ENCODE measurements around the gene NDUFB11. TPM values are rescaled to one million over a fixed set of nuclear protein-coding genes. Genes with fewer than 3 reads are reported as not detected.

NDUFB11 gene
- total RNA-seq, 5 donors from 2014 or later (not counting 1 experiment from before 2014, with no cell fraction given): 52.9 to 64.1 (median 57.8) TPM

- H3K27ac Mint-ChIP-seq: no peak overlapping the region
- no CpG with 5 or more reads among the region's 19 CpGs for WGBS (ENCODE audit: insufficient coverage)
- POLR2A ChIA-PET: interaction anchor here in 1 of 2 donors (0.5 to 1.7 kb wide), 2 partner anchors 28 to 48 kb away, joined by 7 to 8 read pairs; partner anchors contain the start of gene CDK16
Measured at GRCh38 chrX:47189906-47190305, 45.4 kb upstream of the NDUFB11 start.

GRCh38 chrX:47187106-47187677 is 42.7 kb upstream of the NDUFB11 start:
- Histone ChIP-seq H3K27me3 (replicated peaks in 1 of 2; ENCODE audit: control insufficient read depth in 2 of 2, extremely low read depth in 1 of 2, insufficient read depth in 2 of 2, low read length in 1 of 2) (no peaks in the 10 kb centered on the region), H3K36me3 (ENCODE audit: control insufficient read depth in 2 of 2, extremely low read depth in 1 of 2, insufficient read depth in 1 of 2, low read length in 1 of 2) (peaks cover 10 to 23% of the 10 kb centered on the region in 2 donors), H3K9me3 (no peaks in the 10 kb centered on the region), H3K27ac (ENCODE audit: low read length) (no peak overlapping the region), H3K4me1 (ENCODE audit: control insufficient read depth in 1 of 2, extremely low read depth in 1 of 2, insufficient read depth in 2 of 2, low read length in 2 of 2) (peaks cover 4 to 11% of the 10 kb centered on the region in 2 experiments), H3K4me3 (ENCODE audit: control insufficient read depth in 1 of 2, extremely low read depth in 1 of 2, low read length in 1 of 2) (no peak overlapping the region)
- DNase-seq (no peak), ATAC-seq (replicated peaks in 1 of 4) (no peak)
- Mint-ChIP-seq H3K4me1 (peaks cover 12 to 17% (median 13%) of the 10 kb centered on the region in 3 donors), H3K27me3 (peaks cover 0 to 5% of the 10 kb centered on the region in 2 donors), H3K36me3 (peaks cover 10% of the 10 kb centered on the region), H3K9me3 (no peaks in the 10 kb centered on the region), H3K4me3 (no peak overlapping the region), H3K27ac (peak overlapping the region in 1 of 2 donors; percentile 70)
- POLR2A ChIA-PET: no interaction called here
- no CpG with 5 or more reads among the region's 4 CpGs for WGBS (ENCODE audit: insufficient coverage)
- CTCF ChIA-PET: no interaction called here

More at GRCh38 chrX:47189906-47190305, 45.4 kb upstream of the NDUFB11 start:
- ATAC-seq (replicated peaks in 1 of 4) (no peak), DNase-seq (no peak)
- Mint-ChIP-seq H3K9me3 (no peaks in the 10 kb centered on the region), H3K36me3 (peaks cover 3% of the 10 kb centered on the region), H3K4me3 (no peak overlapping the region), H3K4me1 (peaks cover 25 to 33% (median 32%) of the 10 kb centered on the region in 3 donors), H3K27me3 (peaks cover 0 to 3% of the 10 kb centered on the region in 2 donors)
- CTCF ChIA-PET: interaction anchor here in 1 of 2 donors (1.0 to 3.0 kb wide), 3 partner anchors 28 to 195 kb away, joined by 4 to 14 read pairs (median 5); partner anchors contain the start of genes NDUFB11 and RBM10
- no peak overlapping the region for H3K4me3 ChIP-seq (ENCODE audit: control insufficient read depth in 1 of 2, extremely low read depth in 1 of 2, low read length in 1 of 2)
- no peaks in the 10 kb centered on the region for H3K9me3 ChIP-seq
- H3K27ac ChIP-seq (ENCODE audit: low read length): peak overlapping the region; percentile 79
- no peaks in the 10 kb centered on the region for H3K27me3 ChIP-seq (replicated peaks in 1 of 2; ENCODE audit: control insufficient read depth in 2 of 2, extremely low read depth in 1 of 2, insufficient read depth in 2 of 2, low read length in 1 of 2)
- H3K36me3 ChIP-seq (ENCODE audit: control insufficient read depth in 2 of 2, extremely low read depth in 1 of 2, insufficient read depth in 1 of 2, low read length in 1 of 2): peaks cover 7 to 8% of the 10 kb centered on the region in 2 donors
- H3K4me1 ChIP-seq (ENCODE audit: control insufficient read depth in 1 of 2, extremely low read depth in 1 of 2, insufficient read depth in 2 of 2, low read length in 2 of 2): peaks cover 15 to 27% of the 10 kb centered on the region in 2 experiments

DNA sequence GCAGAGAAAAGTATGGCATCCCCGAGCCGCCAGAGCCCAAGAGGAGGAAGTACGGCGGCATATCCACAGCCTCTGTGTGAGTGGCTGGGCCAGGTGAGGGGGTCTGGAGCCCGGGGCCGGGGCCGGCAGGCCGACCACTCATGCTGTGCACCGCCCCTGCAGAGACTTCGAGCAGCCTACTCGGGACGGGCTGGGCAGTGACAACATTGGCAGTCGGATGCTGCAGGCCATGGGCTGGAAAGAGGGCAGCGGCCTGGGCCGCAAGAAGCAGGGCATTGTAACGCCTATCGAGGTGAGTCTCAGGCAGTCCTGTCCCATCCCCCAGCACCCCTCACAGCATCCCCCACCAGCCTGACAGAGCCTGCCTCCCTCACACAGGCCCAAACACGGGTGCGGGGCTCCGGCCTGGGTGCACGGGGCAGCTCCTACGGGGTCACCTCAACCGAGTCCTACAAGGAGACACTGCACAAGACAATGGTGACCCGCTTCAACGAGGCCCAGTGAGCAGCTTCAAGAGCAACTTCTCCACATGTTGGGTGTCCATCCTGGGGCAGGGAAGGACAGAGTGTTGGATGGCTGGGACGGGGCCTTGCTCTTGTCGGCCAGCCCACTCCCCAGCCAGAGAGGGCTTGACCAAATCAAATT is 41.7 kb upstream of the NDUFB11 start:
- ATAC-seq (replicated peaks in 1 of 4) (no peak), DNase-seq (no peak)
- H3K4me1 Mint-ChIP-seq: peaks cover 6 to 10% (median 10%) of the 10 kb centered on the region in 3 donors
- H3K27me3 Mint-ChIP-seq: peaks cover 0 to 5% of the 10 kb centered on the region in 2 donors
- Histone ChIP-seq H3K27me3 (replicated peaks in 1 of 2; ENCODE audit: control insufficient read depth in 2 of 2, extremely low read depth in 1 of 2, insufficient read depth in 2 of 2, low read length in 1 of 2) (no peaks in the 10 kb centered on the region), H3K4me1 (ENCODE audit: control insufficient read depth in 1 of 2, extremely low read depth in 1 of 2, insufficient read depth in 2 of 2, low read length in 2 of 2) (peaks cover 0 to 5% of the 10 kb centered on the region in 2 experiments), H3K27ac (ENCODE audit: low read length) (no peak overlapping the region), H3K36me3 (ENCODE audit: control insufficient read depth in 2 of 2, extremely low read depth in 1 of 2, insufficient read depth in 1 of 2, low read length in 1 of 2) (peaks cover 12 to 33% of the 10 kb centered on the region in 2 donors), H3K9me3 (no peaks in the 10 kb centered on the region), H3K4me3 (ENCODE audit: control insufficient read depth in 1 of 2, extremely low read depth in 1 of 2, low read length in 1 of 2) (no peak overlapping the region)
- 95% methylated on average over 15 of the region's 27 CpGs for WGBS (ENCODE audit: insufficient coverage)
- peaks cover 14% of the 10 kb centered on the region for H3K36me3 Mint-ChIP-seq
- no peak overlapping the region for H3K4me3 Mint-ChIP-seq
- H3K27ac Mint-ChIP-seq: no peak overlapping the region
- POLR2A ChIA-PET: interaction anchor here in 1 of 2 donors (0.6 kb wide), 1 partner anchor 47 kb away, joined by 12 read pairs; the partner anchor contains the start of gene USP11
- CTCF ChIA-PET: no interaction called here
- no peaks in the 10 kb centered on the region for H3K9me3 Mint-ChIP-seq

DNA sequence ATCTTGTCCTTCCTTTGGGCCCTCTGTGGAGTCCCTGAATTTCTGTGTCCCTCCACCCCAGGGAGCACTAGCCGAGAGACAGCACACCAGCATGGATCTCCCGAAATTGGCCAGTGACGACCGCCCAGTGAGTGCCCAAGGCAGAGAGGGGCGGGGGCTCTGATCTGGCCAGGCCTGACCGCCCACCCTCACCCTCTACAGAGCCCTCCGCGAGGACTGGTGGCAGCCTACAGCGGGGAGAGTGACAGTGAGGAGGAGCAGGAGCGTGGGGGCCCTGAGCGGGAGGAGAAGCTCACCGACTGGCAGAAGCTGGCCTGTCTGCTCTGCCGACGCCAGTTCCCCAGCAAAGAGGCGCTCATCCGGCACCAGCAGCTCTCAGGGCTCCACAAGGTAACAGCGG is 40.7 kb upstream of the NDUFB11 start:
- H3K9me3 ChIP-seq: no peaks in the 10 kb centered on the region
- H3K27me3 Mint-ChIP-seq: peaks cover 0 to 10% of the 10 kb centered on the region in 2 donors
- ATAC-seq (replicated peaks in 1 of 4): no peak

GRCh38 chrX:47184486-47184885 is 40.0 kb upstream of the NDUFB11 start:
- Histone ChIP-seq H3K4me3 (ENCODE audit: control insufficient read depth in 1 of 2, extremely low read depth in 1 of 2, low read length in 1 of 2) (no peak overlapping the region), H3K9me3 (no peaks in the 10 kb centered on the region), H3K36me3 (ENCODE audit: control insufficient read depth in 2 of 2, extremely low read depth in 1 of 2, insufficient read depth in 1 of 2, low read length in 1 of 2) (peaks cover 12 to 44% of the 10 kb centered on the region in 2 donors), H3K27ac (ENCODE audit: low read length) (no peak overlapping the region), H3K27me3 (replicated peaks in 1 of 2; ENCODE audit: control insufficient read depth in 2 of 2, extremely low read depth in 1 of 2, insufficient read depth in 2 of 2, low read length in 1 of 2) (no peaks in the 10 kb centered on the region), H3K4me1 (ENCODE audit: control insufficient read depth in 1 of 2, extremely low read depth in 1 of 2, insufficient read depth in 2 of 2, low read length in 2 of 2) (no peaks in the 10 kb centered on the region)
- H3K36me3 Mint-ChIP-seq: peaks cover 15% of the 10 kb centered on the region
- peaks cover 0 to 12% of the 10 kb centered on the region in 2 donors for H3K27me3 Mint-ChIP-seq
- ATAC-seq (replicated peaks in 1 of 4): no peak
- POLR2A ChIA-PET: no interaction called here
- no peak overlapping the region for H3K27ac Mint-ChIP-seq
- no CpG with 5 or more reads among the region's 4 CpGs for WGBS (ENCODE audit: insufficient coverage)
- no peak for DNase-seq
- H3K4me3 Mint-ChIP-seq: no peak overlapping the region
- H3K4me1 Mint-ChIP-seq: no peaks in the 10 kb centered on the region
- H3K9me3 Mint-ChIP-seq: no peaks in the 10 kb centered on the region
- CTCF ChIA-PET: no interaction called here

More for the DNA sequence above, 40.7 kb upstream of the NDUFB11 start:
- no peak overlapping the region for H3K27ac Mint-ChIP-seq
- POLR2A ChIA-PET: interaction anchor here in 1 of 2 donors (0.6 kb wide), 1 partner anchor 48 kb away, joined by 12 read pairs; the partner anchor contains the start of gene USP11
- CTCF ChIA-PET: no interaction called here
- peaks cover 14% of the 10 kb centered on the region for H3K36me3 Mint-ChIP-seq
- H3K36me3 ChIP-seq (ENCODE audit: control insufficient read depth in 2 of 2, extremely low read depth in 1 of 2, insufficient read depth in 1 of 2, low read length in 1 of 2): peaks cover 12 to 38% of the 10 kb centered on the region in 2 donors
- H3K4me1 Mint-ChIP-seq: peaks cover 0 to under 1% (median under 1%) of the 10 kb centered on the region in 3 donors
- H3K27me3 ChIP-seq (replicated peaks in 1 of 2; ENCODE audit: control insufficient read depth in 2 of 2, extremely low read depth in 1 of 2, insufficient read depth in 2 of 2, low read length in 1 of 2): no peaks in the 10 kb centered on the region
- H3K9me3 Mint-ChIP-seq: no peaks in the 10 kb centered on the region
- no peak overlapping the region for H3K4me3 Mint-ChIP-seq
- peaks cover 0 to under 1% of the 10 kb centered on the region in 2 experiments for H3K4me1 ChIP-seq (ENCODE audit: control insufficient read depth in 1 of 2, extremely low read depth in 1 of 2, insufficient read depth in 2 of 2, low read length in 2 of 2)
- H3K27ac ChIP-seq (ENCODE audit: low read length): no peak overlapping the region
- WGBS (ENCODE audit: insufficient coverage): 96% methylated on average over 6 of the region's 17 CpGs
- H3K4me3 ChIP-seq (ENCODE audit: control insufficient read depth in 1 of 2, extremely low read depth in 1 of 2, low read length in 1 of 2): no peak overlapping the region
- no peak for DNase-seq

DNA sequence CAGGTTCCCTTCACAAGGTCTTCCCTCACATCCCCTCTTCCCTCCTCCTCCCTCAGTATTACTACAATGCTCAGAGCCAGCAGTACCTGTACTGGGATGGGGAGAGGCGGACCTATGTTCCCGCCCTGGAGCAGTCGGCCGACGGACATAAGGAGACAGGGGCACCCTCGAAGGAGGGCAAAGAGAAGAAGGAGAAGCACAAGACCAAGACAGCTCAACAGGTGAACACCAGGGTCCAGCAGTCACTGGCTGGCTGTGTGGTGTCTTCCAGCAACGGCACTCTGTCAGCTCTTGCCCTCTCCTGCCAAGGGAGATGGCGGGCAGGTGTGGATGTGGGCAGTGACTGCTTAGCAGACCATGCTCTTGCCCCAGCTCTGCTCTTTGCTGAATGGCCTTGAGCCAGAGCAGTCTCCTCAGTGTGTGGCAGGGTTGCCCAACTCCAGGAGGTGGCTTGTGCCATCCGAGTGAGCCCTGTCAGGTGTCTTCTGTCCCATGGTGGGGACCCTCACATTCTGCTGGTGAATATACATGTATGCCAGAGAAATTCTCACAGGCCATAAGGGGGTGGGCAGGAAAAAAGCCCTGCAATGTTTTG is 37.7 kb upstream of the NDUFB11 start:
- Histone ChIP-seq H3K27ac (ENCODE audit: low read length) (no peak overlapping the region), H3K36me3 (ENCODE audit: control insufficient read depth in 2 of 2, extremely low read depth in 1 of 2, insufficient read depth in 1 of 2, low read length in 1 of 2) (peaks cover 9 to 65% of the 10 kb centered on the region in 2 donors), H3K4me1 (ENCODE audit: control insufficient read depth in 1 of 2, extremely low read depth in 1 of 2, insufficient read depth in 2 of 2, low read length in 2 of 2) (no peaks in the 10 kb centered on the region), H3K27me3 (replicated peaks in 1 of 2; ENCODE audit: control insufficient read depth in 2 of 2, extremely low read depth in 1 of 2, insufficient read depth in 2 of 2, low read length in 1 of 2) (no peaks in the 10 kb centered on the region), H3K9me3 (no peaks in the 10 kb centered on the region), H3K4me3 (ENCODE audit: control insufficient read depth in 1 of 2, extremely low read depth in 1 of 2, low read length in 1 of 2) (no peak overlapping the region)
- Mint-ChIP-seq H3K27me3 (peaks cover 0 to 20% of the 10 kb centered on the region in 2 donors), H3K4me1 (no peaks in the 10 kb centered on the region), H3K36me3 (peaks cover 27% of the 10 kb centered on the region), H3K27ac (no peak overlapping the region), H3K4me3 (no peak overlapping the region), H3K9me3 (no peaks in the 10 kb centered on the region)
- 98% methylated on average over 7 of the region's 9 CpGs for WGBS (ENCODE audit: insufficient coverage)
- ATAC-seq (replicated peaks in 1 of 4) (no peak), DNase-seq (no peak)
- CTCF ChIA-PET: no interaction called here
- POLR2A ChIA-PET: interaction anchor here (0.5 to 0.6 kb wide), 2 partner anchors 8 to 1809 kb away, joined by 3 read pairs; no protein-coding TSS in a partner anchor
